ENCODE results near the gene ATRNL1.

ATRNL1 gene

DNA sequence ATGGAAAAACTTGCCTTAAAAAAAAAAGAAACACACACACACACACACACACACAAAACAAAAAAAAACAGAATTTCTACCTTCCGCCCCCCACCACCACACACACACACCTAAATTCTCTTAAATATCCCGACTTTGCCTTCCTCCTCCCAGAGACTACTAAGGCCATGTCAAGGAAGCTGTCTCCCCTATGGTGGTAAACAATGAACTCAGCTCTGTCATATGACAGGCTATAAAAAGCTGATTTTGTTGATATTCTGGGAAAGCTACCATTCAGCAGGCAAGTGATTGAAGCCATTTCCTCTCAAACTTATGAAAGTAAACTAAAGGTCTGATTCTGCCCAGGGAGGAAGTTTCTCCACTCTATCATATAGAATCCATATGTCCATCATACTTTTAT lies 708.8 kb downstream of the ATRNL1 start:
- no peaks in the 10 kb centered on the region for H3K27me3 ChIP-seq (ENCODE audit: insufficient read depth, low read length, poor library complexity)
- no peaks in the 10 kb centered on the region for H3K79me2 ChIP-seq (ENCODE audit: insufficient read depth, low read length)
- H2AFZ ChIP-seq (ENCODE audit: low read depth, low read length): no peak overlapping the region
- no peaks in the 10 kb centered on the region for H3K36me3 ChIP-seq (ENCODE audit: insufficient read depth, low read length)
- ATAC-seq (ENCODE audit: insufficient read depth, low read depth) (no peak), DNase-seq (no peak)
- H3K4me1 ChIP-seq (ENCODE audit: insufficient read depth, low read length): no peaks in the 10 kb centered on the region
- no peaks in the 10 kb centered on the region for H4K20me1 ChIP-seq (ENCODE audit: insufficient read depth, low read length)
- H3K27ac ChIP-seq (ENCODE audit: low read length): no peak overlapping the region
- no peak overlapping the region for H3K9ac ChIP-seq (ENCODE audit: low read depth, low read length)
- H3K4me2 ChIP-seq (ENCODE audit: insufficient read depth, low read length): no peak overlapping the region
- H3K9me3 ChIP-seq (ENCODE audit: insufficient read depth, low read length, severe bottlenecking): no peaks in the 10 kb centered on the region
- TF ChIP-seq EZH2 (IDR thresholded peaks at IDR 0.05; ENCODE audit: borderline replicate concordance, low read depth, low read length, severe bottlenecking): no peak
- TF ChIP-seq CTCF (IDR thresholded peaks at IDR 0.05; ENCODE audit: borderline replicate concordance, extremely low read depth, low read length, poor library complexity, severe bottlenecking): no peak
- no peak overlapping the region for H3K4me3 ChIP-seq (ENCODE audit: low read depth in 1 of 2, low read length in 2 of 2)

GRCh38 chr10:115802911-115803310 lies 709.7 kb downstream of the ATRNL1 start:
- no peak for TF ChIP-seq CTCF (IDR thresholded peaks at IDR 0.05; ENCODE audit: borderline replicate concordance, extremely low read depth, low read length, poor library complexity, severe bottlenecking)
- no peak for TF ChIP-seq EZH2 (IDR thresholded peaks at IDR 0.05; ENCODE audit: borderline replicate concordance, low read depth, low read length, severe bottlenecking)
- Histone ChIP-seq H3K9me3 (ENCODE audit: insufficient read depth, low read length, severe bottlenecking) (no peaks in the 10 kb centered on the region), H3K27me3 (ENCODE audit: insufficient read depth, low read length, poor library complexity) (no peaks in the 10 kb centered on the region), H3K4me1 (ENCODE audit: insufficient read depth, low read length) (no peaks in the 10 kb centered on the region), H4K20me1 (ENCODE audit: insufficient read depth, low read length) (no peaks in the 10 kb centered on the region), H3K79me2 (ENCODE audit: insufficient read depth, low read length) (no peaks in the 10 kb centered on the region), H3K27ac (ENCODE audit: low read length) (no peak overlapping the region), H2AFZ (ENCODE audit: low read depth, low read length) (no peak overlapping the region), H3K4me3 (ENCODE audit: low read depth in 1 of 2, low read length in 2 of 2) (no peak overlapping the region), H3K4me2 (ENCODE audit: insufficient read depth, low read length) (no peak overlapping the region), H3K9ac (ENCODE audit: low read depth, low read length) (no peak overlapping the region), H3K36me3 (ENCODE audit: insufficient read depth, low read length) (no peaks in the 10 kb centered on the region)
- ATAC-seq (ENCODE audit: insufficient read depth, low read depth): no peak
- DNase-seq: no peak

DNA sequence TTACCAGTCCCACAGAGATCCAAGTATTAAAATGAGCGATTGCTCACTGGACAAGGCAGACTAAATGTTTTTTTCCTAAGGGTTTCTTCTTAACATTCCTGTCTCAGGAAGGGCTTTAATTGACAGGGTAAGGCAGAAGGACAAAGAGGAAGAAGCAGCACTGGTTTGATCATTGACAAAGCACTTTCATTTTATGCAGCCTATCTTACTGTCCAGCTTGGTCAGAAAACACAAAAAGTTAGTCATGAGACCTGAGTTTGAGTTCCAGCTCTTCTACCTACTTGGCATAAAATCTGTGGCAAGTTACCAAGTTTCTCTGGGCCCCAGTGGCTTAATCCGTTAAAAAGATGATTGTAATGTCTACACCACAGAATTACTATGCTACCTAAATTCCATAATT lies 721.4 kb downstream of the ATRNL1 start:
- Histone ChIP-seq H3K27me3 (ENCODE audit: insufficient read depth, low read length, poor library complexity) (no peaks in the 10 kb centered on the region), H2AFZ (ENCODE audit: low read depth, low read length) (no peak overlapping the region), H3K79me2 (ENCODE audit: insufficient read depth, low read length) (no peaks in the 10 kb centered on the region), H3K27ac (ENCODE audit: low read length) (no peak overlapping the region), H3K4me2 (ENCODE audit: insufficient read depth, low read length) (no peak overlapping the region), H3K4me3 (ENCODE audit: low read depth in 1 of 2, low read length in 2 of 2) (no peak overlapping the region), H3K9ac (ENCODE audit: low read depth, low read length) (no peak overlapping the region), H3K4me1 (ENCODE audit: insufficient read depth, low read length) (no peaks in the 10 kb centered on the region), H4K20me1 (ENCODE audit: insufficient read depth, low read length) (no peaks in the 10 kb centered on the region), H3K9me3 (ENCODE audit: insufficient read depth, low read length, severe bottlenecking) (no peaks in the 10 kb centered on the region), H3K36me3 (ENCODE audit: insufficient read depth, low read length) (no peaks in the 10 kb centered on the region)
- DNase-seq (no peak), ATAC-seq (ENCODE audit: insufficient read depth, low read depth) (no peak)
- TF ChIP-seq EZH2 (IDR thresholded peaks at IDR 0.05; ENCODE audit: borderline replicate concordance, low read depth, low read length, severe bottlenecking) (no peak), CTCF (IDR thresholded peaks at IDR 0.05; ENCODE audit: borderline replicate concordance, extremely low read depth, low read length, poor library complexity, severe bottlenecking) (no peak)

GRCh38 chr10:115818012-115818411 lies 724.8 kb downstream of the ATRNL1 start:
- Histone ChIP-seq H3K27me3 (ENCODE audit: insufficient read depth, low read length, poor library complexity) (no peaks in the 10 kb centered on the region), H4K20me1 (ENCODE audit: insufficient read depth, low read length) (no peaks in the 10 kb centered on the region), H3K79me2 (ENCODE audit: insufficient read depth, low read length) (no peaks in the 10 kb centered on the region), H3K36me3 (ENCODE audit: insufficient read depth, low read length) (no peaks in the 10 kb centered on the region), H3K4me1 (ENCODE audit: insufficient read depth, low read length) (no peaks in the 10 kb centered on the region), H3K9ac (ENCODE audit: low read depth, low read length) (no peak overlapping the region), H3K4me3 (ENCODE audit: low read depth in 1 of 2, low read length in 2 of 2) (no peak overlapping the region), H3K4me2 (ENCODE audit: insufficient read depth, low read length) (no peak overlapping the region), H3K27ac (ENCODE audit: low read length) (no peak overlapping the region), H3K9me3 (ENCODE audit: insufficient read depth, low read length, severe bottlenecking) (no peaks in the 10 kb centered on the region), H2AFZ (ENCODE audit: low read depth, low read length) (no peak overlapping the region)
- no peak for DNase-seq
- TF ChIP-seq CTCF (IDR thresholded peaks at IDR 0.05; ENCODE audit: borderline replicate concordance, extremely low read depth, low read length, poor library complexity, severe bottlenecking) (no peak), EZH2 (IDR thresholded peaks at IDR 0.05; ENCODE audit: borderline replicate concordance, low read depth, low read length, severe bottlenecking) (no peak)
- ATAC-seq (ENCODE audit: insufficient read depth, low read depth): no peak
